Measurements from ENCODE around the gene GALNT11. TPM values are rescaled to one million over a fixed set of nuclear protein-coding genes. Genes with fewer than 3 reads are reported as not detected.

Gene GALNT11
- total RNA-seq, 1 donor from 2014 or later: 146 TPM

GRCh38 chr7:152006336-152006735, 19.1 kb upstream of the GALNT11 start:
- intact Hi-C loops (cut with DNase I): no loop called here

GRCh38 chr7:152011860-152012259, 13.6 kb upstream of the GALNT11 start:
- DNase-seq (ENCODE audit: low spot score in 2 of 2): no peak
- H3K27ac ChIP-seq: no peak overlapping the region
- no peak for TF ChIP-seq CTCF (IDR thresholded peaks at IDR 0.05)
- intact Hi-C loops (cut with DNase I): no loop called here
- H3K9me3 ChIP-seq: no peaks in the 10 kb centered on the region
- H3K36me3 ChIP-seq: no peaks in the 10 kb centered on the region
- H3K4me1 ChIP-seq: no peaks in the 10 kb centered on the region
- H3K4me3 ChIP-seq: no peak overlapping the region
- H3K27me3 ChIP-seq: no peaks in the 10 kb centered on the region

More at GRCh38 chr7:152006336-152006735, 19.1 kb upstream of the GALNT11 start:
- Histone ChIP-seq H3K36me3 (no peaks in the 10 kb centered on the region), H3K4me3 (no peak overlapping the region), H3K4me1 (no peaks in the 10 kb centered on the region), H3K27ac (no peak overlapping the region), H3K9me3 (no peaks in the 10 kb centered on the region), H3K27me3 (no peaks in the 10 kb centered on the region)
- no peak for TF ChIP-seq CTCF (IDR thresholded peaks at IDR 0.05)
- DNase-seq (ENCODE audit: low spot score in 2 of 2): no peak

GRCh38 chr7:152013230-152013629, 12.2 kb upstream of the GALNT11 start:
- H3K27me3 ChIP-seq: no peaks in the 10 kb centered on the region
- H3K9me3 ChIP-seq: no peaks in the 10 kb centered on the region
- no peak for DNase-seq (ENCODE audit: low spot score in 2 of 2)
- TF ChIP-seq CTCF (IDR thresholded peaks at IDR 0.05): no peak
- H3K36me3 ChIP-seq: no peaks in the 10 kb centered on the region
- intact Hi-C loops (cut with DNase I): no loop called here
- no peak overlapping the region for H3K27ac ChIP-seq
- H3K4me3 ChIP-seq: no peak overlapping the region
- no peaks in the 10 kb centered on the region for H3K4me1 ChIP-seq

- intact Hi-C loops (cut with DNase I): no loop called here
- Histone ChIP-seq H3K4me3 (no peak overlapping the region), H3K9me3 (no peaks in the 10 kb centered on the region), H3K4me1 (no peaks in the 10 kb centered on the region), H3K36me3 (no peaks in the 10 kb centered on the region), H3K27ac (no peak overlapping the region), H3K27me3 (no peaks in the 10 kb centered on the region)
- no peak for DNase-seq (ENCODE audit: low spot score in 2 of 2)
- TF ChIP-seq CTCF (IDR thresholded peaks at IDR 0.05): no peak
Observed at GRCh38 chr7:152013974-152014373, 11.5 kb upstream of the GALNT11 start.

- intact Hi-C loops (cut with DNase I): no loop called here
- no peaks in the 10 kb centered on the region for H3K4me1 ChIP-seq
Observed at GRCh38 chr7:152014722-152015121, 10.8 kb upstream of the GALNT11 start.

More at GRCh38 chr7:152014722-152015121, 10.8 kb upstream of the GALNT11 start:
- Histone ChIP-seq H3K36me3 (no peaks in the 10 kb centered on the region), H3K4me3 (no peak overlapping the region), H3K27me3 (no peaks in the 10 kb centered on the region), H3K9me3 (no peaks in the 10 kb centered on the region), H3K27ac (no peak overlapping the region)
- no peak for TF ChIP-seq CTCF (IDR thresholded peaks at IDR 0.05)
- no peak for DNase-seq (ENCODE audit: low spot score in 2 of 2)

All from ascending aorta (tissue), 2 donors.